ENCODE results near the gene PPP1R10. TPM values are rescaled to one million over a fixed set of nuclear protein-coding genes. Genes with fewer than 3 reads are reported as not detected.
A peak's percentile ranks its signal among the peaks of the same experiment; 100 is the strongest.

Gene PPP1R10
- total and polyA plus RNA-seq, 2 of the 13 experiments (the other 11 are each of a cell fraction or from before 2014, with no cell fraction given) = 26.3 to 38.4 TPM

- peak; percentile 39; the same call in 1 of the 2 replicates for TF ChIP-seq MYPOP (CRISPR knock-in tag; IDR thresholded peaks at IDR 0.05)
- no peak for TF ChIP-seq ZNF44 (CRISPR knock-in tag; IDR thresholded peaks at IDR 0.05)
Measured at GRCh38 chr6:30555816-30556065, 61.3 kb downstream of the PPP1R10 start (continued).

DNA sequence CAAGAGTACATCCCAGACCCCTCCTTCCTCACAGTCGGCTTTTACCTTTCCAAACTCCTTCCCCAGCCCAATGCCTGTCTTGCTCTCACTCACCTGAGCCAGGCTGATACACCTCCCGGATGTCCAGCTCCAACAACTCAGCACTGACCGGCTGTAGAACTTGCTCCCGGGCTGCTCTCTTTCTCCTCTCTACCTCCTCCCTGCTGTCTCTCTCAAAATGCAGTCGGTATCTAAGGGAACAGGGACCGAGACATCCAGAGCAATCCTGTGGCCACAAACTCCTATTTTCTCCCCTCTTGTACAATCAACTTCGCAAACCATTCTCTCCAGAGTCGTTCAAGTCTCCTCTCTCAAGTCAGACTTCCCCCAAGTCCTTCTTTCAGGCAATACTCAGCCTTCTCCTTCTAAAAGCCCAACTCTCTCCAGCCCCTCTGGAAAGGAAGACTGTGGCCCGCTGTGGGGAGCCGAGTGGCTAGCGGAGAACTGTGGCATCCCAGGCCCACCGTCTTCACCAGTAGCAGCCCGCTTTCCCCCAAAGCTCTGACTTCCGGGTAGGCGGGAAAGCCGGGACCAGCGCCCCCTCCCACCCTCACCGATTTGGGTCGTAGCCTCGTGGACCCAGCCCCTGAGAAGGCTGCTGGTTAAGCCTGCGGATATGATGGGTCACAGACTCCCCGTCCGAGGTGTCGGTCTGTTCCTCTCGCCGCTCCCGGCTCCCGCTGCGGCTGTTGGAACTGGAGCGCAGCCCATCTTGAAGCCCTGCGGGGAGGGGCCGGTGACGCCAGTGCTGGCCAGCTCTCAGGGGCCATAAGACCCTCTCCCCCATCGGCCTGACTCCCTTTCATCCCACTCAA, 61.9 kb downstream of the PPP1R10 start:
- Histone ChIP-seq H3K4me1 (ENCODE audit: insufficient read depth, low read length) (peaks cover 26% of the 10 kb centered on the region), H3K79me2 (ENCODE audit: insufficient read depth, low read length) (peaks cover 27% of the 10 kb centered on the region), H3K4me3 (replicated peaks in 1 of 3; ENCODE audit: insufficient read depth in 1 of 3, low read depth in 2 of 3, low read length in 3 of 3) (peak overlapping the region; percentile 87 to 93 (median 90)), H2AFZ (ENCODE audit: low read length) (no peak overlapping the region), H3K9ac (ENCODE audit: insufficient read depth, low read depth, low read length) (peak overlapping the region; percentile 85), H4K20me1 (ENCODE audit: insufficient read depth, low read length) (peaks cover 11% of the 10 kb centered on the region), H3K36me3 (replicated peaks in 1 of 2; ENCODE audit: control insufficient read depth in 1 of 2, insufficient read depth in 2 of 2, low read length in 2 of 2) (peaks cover 16 to 41% of the 10 kb centered on the region in 2 experiments), H3K4me2 (ENCODE audit: low read depth, low read length) (peak overlapping the region; percentile 92), H3K27me3 (ENCODE audit: control insufficient read depth in 1 of 2, insufficient read depth in 2 of 2, low read length in 2 of 2) (no peaks in the 10 kb centered on the region; a peak in 1 of 5 replicates), H3K9me3 (ENCODE audit: low read length) (no peaks in the 10 kb centered on the region), H3K27ac (ENCODE audit: extremely low read length, insufficient read depth, low read length) (peak overlapping the region; percentile 94)
- WGBS (ENCODE audit: low lambda C conversion rate) = 19% methylated on average over 33 of the region's 34 CpGs
- in situ Hi-C loops (cut with HindIII; ENCODE audit: extremely low pct_ligation_motif_present, low pct_unique_long_range_greater_than_20kb) = no loop called here
- no TSS peak for BruUV-seq (replicated peaks)
- DNase-seq (ENCODE audit: low spot score) (no peak), FAIRE-seq (no peak), ATAC-seq (peak; percentile 18)
- ChIA-PET POLR2A (interaction anchor here (1.3 to 4.3 kb wide), 9 partner anchors 10 to 73 kb away, joined by 3 to 74 read pairs (median 7); partner anchors contain the start of gene ABCF1), CTCF (ENCODE audit: low intra/inter-chr PET ratio, low total read pairs) (no interaction called here)
- intact Hi-C loops (cut with micrococcal nuclease; ENCODE audit: unreplicated experiment) = no loop called here
- TF ChIP-seq SMAD1 (CRISPR knock-in tag; IDR thresholded peaks at IDR 0.05; ENCODE audit: borderline replicate concordance, low read depth) (no peak; the same call in 1 of the 2 replicates), NCOA1 (CRISPR knock-in tag; IDR thresholded peaks at IDR 0.05) (peak; percentile 68; the same call in 1 of the 2 replicates), IKZF4 (CRISPR knock-in tag; IDR thresholded peaks at IDR 0.05; ENCODE audit: borderline replicate concordance, low read depth, not compliant biosample characterization) (peak; percentile 37), ZNF44 (CRISPR knock-in tag; IDR thresholded peaks at IDR 0.05) (0 out of 2 replicates have a peak, but pooled peaks have one; percentile 55), CBFB (CRISPR knock-in tag; IDR thresholded peaks at IDR 0.05) (0 out of 2 replicates have a peak, but pooled peaks have one; percentile 17), ZNF678 (CRISPR knock-in tag; IDR thresholded peaks at IDR 0.05) (no peak), SRF (IDR thresholded peaks at IDR 0.05; ENCODE audit: low read depth, low read length) (no peak), FOXJ3 (CRISPR knock-in tag; IDR thresholded peaks at IDR 0.05; ENCODE audit: borderline replicate concordance) (no peak), HIC2 (CRISPR knock-in tag; IDR thresholded peaks at IDR 0.05; ENCODE audit: low read depth) (0 out of 2 replicates have a peak, but pooled peaks have one; percentile 7), LCORL (IDR thresholded peaks at IDR 0.05) (no peak), LCORL (CRISPR knock-in tag; IDR thresholded peaks at IDR 0.05) (0 out of 2 replicates have a peak, but pooled peaks have one; percentile 12), KLF15 (CRISPR knock-in tag; IDR thresholded peaks at IDR 0.05; ENCODE audit: borderline replicate concordance) (no peak), GLI4 (CRISPR knock-in tag; IDR thresholded peaks at IDR 0.05; ENCODE audit: borderline replicate concordance) (0 out of 2 replicates have a peak, but pooled peaks have one; percentile 54), ZNF235 (CRISPR knock-in tag; IDR thresholded peaks at IDR 0.05; ENCODE audit: borderline replicate concordance) (peak; percentile 56; the same call in 1 of the 2 replicates), ELF1 (CRISPR knock-in tag; IDR thresholded peaks at IDR 0.05) (peak; percentile 87), JUN (CRISPR knock-in tag; IDR thresholded peaks at IDR 0.05) (no peak), ZNF430 (CRISPR knock-in tag; IDR thresholded peaks at IDR 0.05) (0 out of 2 replicates have a peak, but pooled peaks have one; percentile 8)
